Left cardiac atrium (tissue), 4 donors: Measurements from ENCODE around the gene KLC4. TPM values are rescaled to one million over a fixed set of nuclear protein-coding genes. Genes with fewer than 3 reads are reported as not detected.
"Not testable (repeated sequence)": the region's sequence is repeated elsewhere in the genome, so short reads cannot be mapped to it uniquely, and the experiment has no call there.

Source experiments
- ATAC-seq, 2 donors: fragments of 200-7000 bp; cut with Tn5 transposase; one replicate each; pipeline ENCODE4 v1.9.1; 2020; ENCODE audit warnings: mild to moderate bottlenecking in 2 of 2, moderate library complexity in 2 of 2
- DNase-seq: peaks from one replicate; pipeline ENCODE4 v3.0.0-alpha.2; 2020
- intact Hi-C, 2 donors: fragments of 100-400 bp; cut with DNase I; formaldehyde crosslinking; loops; one replicate each; pipeline versions ENCODE4 v1.14.1 to v1.15.1; 2022 to 2023
- total RNA-seq, 2 donors: library from RNA; stranded (reverse); fragmentation: NEBNext Ultra II Directional; extraction: Animal tissue kit (Norgen Biotek cat#: 25700); gene quantifications; one replicate each; pipeline ENCODE4 v1.2.1, GENCODE V29; 2021
- donor health status: DM: no; HTN: yes; CAD: no.
- donor health status: DM: no; HTN: yes; CAD: no; lungs with severe emphysema.
- donor health status: DM: yes; HTN: yes; CAD: no.
- donor health status: Dilated cardiomyopathy.

The KLC4 gene
- total RNA-seq, 2 donors from 2014 or later, result 37.0 to 37.5 TPM

GRCh38 chr6:43033496-43034189, 25.8 kb upstream of the KLC4 start:
- DNase-seq, result no peak
- intact Hi-C loops, result no loop called here
- no peak for ATAC-seq

- DNase-seq (no peak), ATAC-seq (no peak)
- intact Hi-C loops, result no loop called here
These were observed 25.3 kb upstream of the KLC4 start for GRCh38 chr6:43034190-43034525.

GRCh38 chr6:43035495-43036194, 23.8 kb upstream of the KLC4 start:
- ATAC-seq, result peak; percentile 69 to 70
- DNase-seq, result no peak
- intact Hi-C loops, result no loop called here

- intact Hi-C loops, result no loop called here
These were observed 22.7 kb upstream of the KLC4 start for GRCh38 chr6:43036712-43037111.

GRCh38 chr6:43037197-43037596, 22.2 kb upstream of the KLC4 start:
- DNase-seq, result no peak
- ATAC-seq, result peak; percentile 7 to 72
- intact Hi-C loops, result no loop called here

More at GRCh38 chr6:43036712-43037111, 22.7 kb upstream of the KLC4 start:
- DNase-seq (no peak), ATAC-seq (no peak)

- no peak for DNase-seq
- intact Hi-C loops, result no loop called here
- ATAC-seq, result no peak
These were observed 21.7 kb upstream of the KLC4 start for GRCh38 chr6:43037706-43038105.

- DNase-seq, result no peak
- ATAC-seq, result no peak
- intact Hi-C loops, result no loop called here
These were observed 20.7 kb upstream of the KLC4 start for GRCh38 chr6:43038727-43039126.

GRCh38 chr6:43040542-43041257, 18.7 kb upstream of the KLC4 start:
- intact Hi-C loops, result no loop called here
- no peak for ATAC-seq
- no peak for DNase-seq

- DNase-seq, intact Hi-C loops, ATAC-seq: not testable (repeated sequence)
These were observed 18.0 kb upstream of the KLC4 start for GRCh38 chr6:43041475-43041874.

GRCh38 chr6:43043310-43043709, 16.1 kb upstream of the KLC4 start:
- ATAC-seq, result no peak
- intact Hi-C loops, result no loop called here
- no peak for DNase-seq

GRCh38 chr6:43045371-43045930, 14.0 kb upstream of the KLC4 start:
- intact Hi-C loops, result no loop called here
- ATAC-seq (no peak), DNase-seq (no peak)

GRCh38 chr6:43047998-43048397, 11.4 kb upstream of the KLC4 start:
- intact Hi-C loops, result no loop called here
- ATAC-seq (no peak), DNase-seq (no peak)

- ATAC-seq (no peak), DNase-seq (no peak)
- intact Hi-C loops, result loop anchor here in 1 of 2 donors (5.0 kb wide), 1 partner anchor 34 kb away; no protein-coding TSS in a partner anchor
These were observed 8.4 kb upstream of the KLC4 start for GRCh38 chr6:43050981-43051380.

GRCh38 chr6:43052225-43052841, 7.1 kb upstream of the KLC4 start:
- ATAC-seq (no peak), DNase-seq (no peak)
- intact Hi-C loops, result loop anchor here in 1 of 2 donors (5.0 kb wide), 1 partner anchor 35 kb away; no protein-coding TSS in a partner anchor

- DNase-seq (peak; percentile 53), ATAC-seq (peak; percentile 33 to 37)
- intact Hi-C loops, result loop anchor here in 1 of 2 donors (5.0 kb wide), 1 partner anchor 36 kb away; no protein-coding TSS in a partner anchor
These were observed 6.4 kb upstream of the KLC4 start for GRCh38 chr6:43052842-43053544.

- intact Hi-C loops, result loop anchor here in 1 of 2 donors (5.0 kb wide), 1 partner anchor 36 kb away; no protein-coding TSS in a partner anchor
- DNase-seq, result peak; percentile 97
- ATAC-seq, result peak; percentile 97 to 98
These were observed 5.8 kb upstream of the KLC4 start, which contains the start of gene CUL7 for GRCh38 chr6:43053545-43054205. CUL7 (minus strand) TSS chr6:43053851; CDS start chr6:43052788, 1,063 bp downstream.

- no peak for ATAC-seq
- no peak for DNase-seq
- intact Hi-C loops, result loop anchor here in 1 of 2 donors (5.0 kb wide), 1 partner anchor 37 kb away; no protein-coding TSS in a partner anchor
These were observed 5.1 kb upstream of the KLC4 start for GRCh38 chr6:43054206-43054943.
